H54 (cell line): ENCODE results near the gene CTNNA3.

Source experiments
- DNase-seq: peaks from one replicate; pipeline ENCODE4 v3.0.0; 2011; ENCODE audit warnings: low spot score, mixed read lengths; ENCODE audit not compliant: insufficient read length
- FAIRE-seq: peaks from 3 replicates; lab custom pipeline; 2011; peaks lifted over from hg19 to GRCh38; lab: Jason Lieb, UNC
- POLR2A ChIP-seq: IDR thresholded peaks from 2 replicates; pipeline ENCODE4 v1.6.1; 2011; ENCODE audit warnings: low read depth, mild to moderate bottlenecking, low read length

Gene CTNNA3

DNA sequence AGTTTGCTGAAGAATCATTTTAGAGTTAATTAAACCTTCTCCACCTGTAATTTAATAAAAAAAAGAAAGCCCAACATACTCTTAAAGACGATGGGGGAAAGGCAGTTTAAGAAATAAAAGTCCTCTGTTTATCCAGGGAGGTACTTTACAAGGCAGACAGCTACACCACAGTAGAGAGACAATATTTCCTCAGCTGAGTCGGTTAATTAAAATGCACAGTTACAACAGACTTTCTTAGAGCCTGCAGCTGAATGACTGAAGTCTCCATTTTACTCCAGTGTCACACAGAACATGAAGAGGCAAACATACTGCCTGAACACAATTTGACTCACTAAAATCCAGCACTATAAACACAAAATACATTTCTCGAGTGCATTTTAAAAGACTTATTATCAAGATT is 755.0 kb downstream of the CTNNA3 start:
- no peak for TF ChIP-seq POLR2A
- DNase-seq (no peak), FAIRE-seq (peak; percentile 41)

DNA sequence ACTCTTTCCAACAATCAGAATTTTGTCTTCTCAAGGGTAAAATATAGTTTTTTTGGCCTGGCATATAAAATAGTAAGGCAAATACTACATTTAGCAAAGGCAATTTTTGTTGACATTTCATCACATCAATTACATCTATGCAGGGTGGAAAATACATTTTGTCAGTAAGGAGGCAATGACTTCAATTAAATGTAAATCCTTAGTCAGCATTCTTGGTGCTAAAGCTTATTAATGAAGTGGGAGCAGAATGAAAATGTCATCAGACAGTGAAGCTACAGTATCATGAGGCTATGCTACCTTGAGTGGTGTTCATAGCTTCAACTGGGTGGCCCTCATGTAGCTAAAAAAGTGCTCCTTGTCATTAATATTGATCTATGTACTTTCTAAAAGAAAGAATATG is 761.3 kb downstream of the CTNNA3 start:
- no peak for TF ChIP-seq POLR2A
- no peak for FAIRE-seq
- no peak for DNase-seq

- DNase-seq (no peak), FAIRE-seq (peak; percentile 65)
- no peak for TF ChIP-seq POLR2A
Observed at GRCh38 chr10:66931949-66932343, 764.0 kb downstream of the CTNNA3 start.

- no peak for TF ChIP-seq POLR2A
- peak; percentile 23 for DNase-seq
- peak; percentile 88 for FAIRE-seq
Observed at GRCh38 chr10:66931340-66931948, 764.6 kb downstream of the CTNNA3 start.

DNA sequence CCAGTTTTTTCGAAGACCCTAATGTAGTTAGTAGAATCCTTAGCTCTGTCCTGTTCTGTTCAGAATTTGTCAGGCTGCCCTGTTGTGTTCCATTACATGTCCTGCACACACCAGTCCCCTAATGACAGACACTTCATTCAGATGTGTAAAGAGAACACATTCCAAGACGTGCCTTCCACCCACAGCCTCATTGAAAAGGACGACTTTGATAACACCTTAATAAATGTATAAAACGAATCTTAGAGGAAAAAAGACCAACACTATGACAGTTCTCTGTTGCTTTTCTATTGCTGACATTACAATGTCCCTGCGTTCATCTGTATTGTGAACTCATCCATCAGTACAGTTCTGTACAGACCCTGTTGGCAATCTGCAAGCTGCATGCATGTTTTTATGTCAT is 766.6 kb downstream of the CTNNA3 start:
- TF ChIP-seq POLR2A: no peak
- DNase-seq: no peak
- no peak for FAIRE-seq

DNA sequence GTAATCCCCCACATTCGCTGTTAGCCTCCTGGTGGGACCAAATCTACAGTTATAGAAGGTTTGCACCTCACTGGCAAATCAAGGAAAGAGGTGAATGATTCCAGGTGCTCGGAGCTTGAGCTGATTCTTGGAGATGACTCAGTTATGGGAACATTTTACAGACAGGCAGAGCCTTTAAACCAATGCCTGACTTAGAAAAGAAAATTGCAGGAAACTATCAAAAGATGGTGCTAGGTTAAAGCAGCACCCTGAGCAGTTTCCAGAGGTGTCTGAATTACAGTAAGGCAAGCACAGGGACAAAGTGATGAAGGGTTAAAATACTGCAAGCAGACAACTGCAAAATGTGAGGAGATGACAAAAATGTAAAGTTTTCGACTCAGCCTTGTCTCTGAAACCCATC is 767.2 kb downstream of the CTNNA3 start:
- DNase-seq (no peak), FAIRE-seq (peak; percentile 6)
- TF ChIP-seq POLR2A: no peak

DNA sequence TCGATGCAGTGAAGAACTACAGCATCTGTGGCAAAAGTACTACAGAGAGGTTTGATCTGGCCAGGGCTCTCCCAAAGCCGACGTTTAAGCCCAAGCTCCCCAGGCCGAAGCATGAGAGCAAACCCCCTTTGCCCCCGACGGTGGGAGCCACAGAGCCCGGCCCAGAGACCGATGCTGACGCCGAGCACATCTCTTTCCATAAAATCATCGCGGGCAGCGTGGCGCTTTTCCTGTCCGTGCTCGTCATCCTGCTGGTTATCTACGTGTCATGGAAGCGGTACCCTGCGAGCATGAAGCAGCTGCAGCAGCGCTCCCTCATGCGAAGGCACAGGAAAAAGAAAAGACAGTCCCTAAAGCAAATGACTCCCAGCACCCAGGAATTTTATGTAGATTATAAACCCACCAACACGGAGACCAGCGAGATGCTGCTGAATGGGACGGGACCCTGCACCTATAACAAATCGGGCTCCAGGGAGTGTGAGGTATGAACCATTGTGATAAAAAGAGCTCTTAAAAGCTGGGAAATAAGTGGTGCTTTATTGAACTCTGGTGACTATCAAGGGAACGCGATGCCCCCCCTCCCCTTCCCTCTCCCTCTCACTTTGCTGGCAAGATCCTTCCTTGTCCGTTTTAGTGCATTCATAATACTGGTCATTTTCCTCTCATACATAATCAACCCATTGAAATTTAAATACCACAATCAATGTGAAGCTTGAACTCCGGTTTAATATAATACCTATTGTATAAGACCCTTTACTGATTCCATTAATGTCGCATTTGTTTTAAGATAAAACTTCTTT is 767.8 kb downstream of the CTNNA3 start:
- peak; percentile 57 for FAIRE-seq

GRCh38 chr10:66927251-66927935 is 768.6 kb downstream of the CTNNA3 start:
- FAIRE-seq (no peak), DNase-seq (no peak)
- TF ChIP-seq POLR2A: no peak

More for the DNA sequence above, 767.8 kb downstream of the CTNNA3 start:
- no peak for TF ChIP-seq POLR2A
- DNase-seq: no peak

DNA sequence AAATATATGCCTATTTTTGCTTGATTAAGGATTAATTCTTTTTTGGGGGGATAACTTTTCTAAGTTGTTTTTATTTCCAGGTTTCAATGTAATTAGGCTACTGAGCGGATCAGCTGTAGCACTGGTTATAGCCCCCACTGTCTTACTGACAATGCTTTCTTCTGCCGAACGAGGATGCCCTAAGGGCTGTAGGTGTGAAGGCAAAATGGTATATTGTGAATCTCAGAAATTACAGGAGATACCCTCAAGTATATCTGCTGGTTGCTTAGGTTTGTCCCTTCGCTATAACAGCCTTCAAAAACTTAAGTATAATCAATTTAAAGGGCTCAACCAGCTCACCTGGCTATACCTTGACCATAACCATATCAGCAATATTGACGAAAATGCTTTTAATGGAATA is 769.2 kb downstream of the CTNNA3 start:
- DNase-seq (no peak), FAIRE-seq (no peak)
- TF ChIP-seq POLR2A: no peak

DNA sequence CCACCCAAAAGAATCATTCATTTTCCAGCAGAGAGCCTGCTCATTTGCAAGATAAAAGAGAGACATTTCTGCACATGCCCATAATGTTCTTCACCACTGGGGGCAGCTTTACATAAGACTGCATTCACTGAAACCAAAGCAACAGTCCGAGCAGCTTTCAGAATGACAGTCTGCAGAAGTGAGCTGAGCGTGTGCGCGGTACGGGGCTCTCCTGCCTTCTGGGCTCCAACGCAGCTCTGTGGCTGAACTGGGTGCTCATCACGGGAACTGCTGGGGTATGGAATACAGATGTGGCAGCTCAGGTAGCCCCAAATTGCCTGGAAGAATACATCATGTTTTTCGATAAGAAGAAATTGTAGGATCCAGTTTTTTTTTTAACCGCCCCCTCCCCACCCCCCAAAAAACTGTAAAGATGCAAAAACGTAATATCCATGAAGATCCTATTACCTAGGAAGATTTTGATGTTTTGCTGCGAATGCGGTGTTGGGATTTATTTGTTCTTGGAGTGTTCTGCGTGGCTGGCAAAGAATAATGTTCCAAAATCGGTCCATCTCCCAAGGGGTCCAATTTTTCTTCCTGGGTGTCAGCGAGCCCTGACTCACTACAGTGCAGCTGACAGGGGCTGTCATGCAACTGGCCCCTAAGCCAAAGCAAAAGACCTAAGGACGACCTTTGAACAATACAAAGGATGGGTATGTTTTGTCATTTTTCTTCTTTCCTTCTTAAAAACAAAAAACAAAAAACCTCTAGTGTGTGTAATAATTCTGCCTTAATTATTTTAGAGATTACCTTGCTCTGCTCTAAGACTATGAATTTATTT is 769.9 kb downstream of the CTNNA3 start, which contains the start of gene LRRTM3:
Gene LRRTM3 (plus strand): TSS at position 141 of the 820 bp plus-strand sequence.
- FAIRE-seq (peak; percentile 98), DNase-seq (peak; percentile 52)
- TF ChIP-seq POLR2A: no peak

DNA sequence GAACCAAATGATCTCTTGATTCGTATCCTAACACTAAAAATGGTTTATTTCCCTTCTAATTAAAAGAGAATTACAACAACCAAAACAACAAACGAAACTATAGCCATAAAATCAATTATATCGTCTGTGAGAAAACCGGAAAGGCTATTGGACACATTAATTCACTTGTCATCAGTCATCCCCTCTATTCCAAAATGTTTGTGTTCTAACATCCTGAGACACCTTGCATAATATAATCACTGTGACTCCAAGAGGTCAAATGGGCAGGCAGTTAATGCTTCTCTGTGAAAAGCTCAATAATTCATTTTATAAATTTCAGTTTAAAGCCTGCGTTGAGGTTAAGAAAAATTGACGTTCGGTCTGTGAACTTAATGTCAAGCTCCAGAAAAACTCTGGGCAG is 770.6 kb downstream of the CTNNA3 start:
- TF ChIP-seq POLR2A: no peak
- FAIRE-seq: no peak
- DNase-seq: no peak

- peak; percentile 53 for FAIRE-seq
- DNase-seq: no peak
- TF ChIP-seq POLR2A: no peak
Observed at GRCh38 chr10:66924674-66925345, 771.2 kb downstream of the CTNNA3 start.

DNA sequence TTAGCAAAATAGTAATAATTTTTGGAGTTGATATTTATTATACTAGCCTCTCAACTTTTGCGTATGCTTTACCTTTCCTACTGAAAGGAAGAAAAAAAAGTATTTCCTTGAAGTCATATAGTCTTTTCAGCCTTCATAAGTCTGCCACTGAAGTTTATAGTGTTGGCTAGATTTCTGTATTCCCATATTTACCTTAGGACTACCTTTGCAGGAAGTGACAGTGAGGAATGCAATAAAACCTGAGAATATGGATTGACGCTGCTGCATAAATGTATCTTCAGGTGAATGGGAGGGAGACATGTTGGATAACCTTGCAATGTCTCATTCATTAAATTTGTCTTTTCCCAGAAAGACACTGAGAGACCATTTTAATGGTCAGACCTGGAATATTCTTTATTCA is 776.7 kb downstream of the CTNNA3 start:
- FAIRE-seq: no peak

DNA sequence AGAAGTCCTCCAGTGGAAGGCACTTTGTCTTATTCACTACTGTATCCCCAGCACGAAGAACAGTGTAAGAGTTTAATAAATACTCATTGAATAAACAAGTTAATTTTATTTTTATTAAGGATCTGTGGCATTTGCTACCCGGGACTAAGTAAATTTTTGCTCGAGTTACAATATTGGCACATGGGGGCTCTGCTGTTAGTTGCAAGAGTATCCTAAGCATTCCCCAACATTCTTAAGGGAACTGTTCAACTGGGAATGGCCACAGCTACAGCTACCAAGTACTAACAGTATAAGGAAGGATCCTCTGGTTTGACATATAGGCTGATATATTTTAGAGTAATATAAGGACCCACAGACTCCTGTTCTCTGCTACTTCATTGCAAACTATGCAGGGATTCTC is 778.9 kb downstream of the CTNNA3 start:
- no peak for TF ChIP-seq POLR2A
- DNase-seq (no peak), FAIRE-seq (no peak)

More for the DNA sequence above, 776.7 kb downstream of the CTNNA3 start:
- DNase-seq: no peak
- no peak for TF ChIP-seq POLR2A
